Activated CD4-positive, alpha-beta T cell treated with anti-CD3 and anti-CD28 coated beads for 36 hours (primary cell): Measurements from ENCODE around the gene LAMA3. TPM values are rescaled to one million over a fixed set of nuclear protein-coding genes. Genes with fewer than 3 reads are reported as not detected.

Experiments
- ATAC-seq: fragments of 200-7000 bp; cut with Tn5 transposase; one replicate; pipeline ENCODE4 v1.10.0; 2021; ENCODE audit warnings: mild to moderate bottlenecking, moderate library complexity
- CTCF ChIA-PET: fragments of 350-600 bp; sonication (Branson Sonifier 250); formaldehyde crosslinking; loops from one replicate; lab custom pipeline; 2021; ENCODE audit warnings: antibody characterized with exemption; lab: Charles Lee
- POLR2A ChIA-PET: fragments of 350-600 bp; sonication (Branson Sonifier 250); formaldehyde crosslinking; loops from one replicate; lab custom pipeline; 2021; ENCODE audit warnings: antibody characterized with exemption, inconsistent platforms; lab: Charles Lee
- DNase-seq: peaks from one replicate; pipeline ENCODE4 v3.0.0-alpha.2; 2020
- H3K27ac Mint-ChIP-seq: one replicate; pipeline ENCODE4 v1.8.0; 2021; ENCODE audit warnings: mixed read lengths
- H3K27me3 Mint-ChIP-seq: one replicate; pipeline ENCODE4 v1.8.0; 2021; ENCODE audit warnings: mixed read lengths
- H3K36me3 Mint-ChIP-seq: one replicate; pipeline ENCODE4 v1.8.0; 2021; ENCODE audit warnings: low read depth, mixed read lengths
- H3K4me1 Mint-ChIP-seq: one replicate; pipeline ENCODE4 v1.8.0; 2021; ENCODE audit warnings: mixed read lengths
- H3K4me3 Mint-ChIP-seq: one replicate; pipeline ENCODE4 v1.8.0; 2021; ENCODE audit warnings: mild to moderate bottlenecking, moderate library complexity, mixed read lengths
- H3K9me3 Mint-ChIP-seq: one replicate; pipeline ENCODE4 v1.8.0; 2021; ENCODE audit warnings: low read depth, mixed read lengths
- intact Hi-C, 2 experiments: fragments of 100-400 bp; cut with DNase I in 1 of 2; cut with micrococcal nuclease in 1 of 2; formaldehyde crosslinking; loops; one replicate each; pipeline versions ENCODE4 v1.14.2 to v1.15.1; 2022 to 2024; cut with DNase I, micrococcal nuclease
- total RNA-seq, 2 experiments: library from RNA; stranded (reverse); gene quantifications; one replicate each; pipeline ENCODE4 v1.2.3, GENCODE V29; 2021

The LAMA3 gene
- total RNA-seq, 2 experiments from 2014 or later: 0.07 to 0.09 TPM

- ATAC-seq: no peak
- Mint-ChIP-seq H3K27ac (no peak overlapping the region), H3K4me3 (no peak overlapping the region)
These were observed 200.7 kb downstream of the LAMA3 start for GRCh38 chr18:23889907-23890306.

GRCh38 chr18:23890589-23890988 is 201.3 kb downstream of the LAMA3 start:
- peaks cover 5% of the 10 kb centered on the region for H3K4me1 Mint-ChIP-seq
- CTCF ChIA-PET: no interaction called here
- H3K9me3 Mint-ChIP-seq: no peaks in the 10 kb centered on the region
- no peak overlapping the region for H3K4me3 Mint-ChIP-seq
- DNase-seq: no peak
- no peak overlapping the region for H3K27ac Mint-ChIP-seq
- H3K27me3 Mint-ChIP-seq: no peaks in the 10 kb centered on the region
- H3K36me3 Mint-ChIP-seq: no peaks in the 10 kb centered on the region
- intact Hi-C loops: no loop called here
- ATAC-seq: no peak
- POLR2A ChIA-PET: no interaction called here

More at GRCh38 chr18:23889907-23890306, 200.7 kb downstream of the LAMA3 start:
- no peaks in the 10 kb centered on the region for H3K27me3 Mint-ChIP-seq
- intact Hi-C loops: loop anchor here in 1 of 2 experiments (5.0 kb wide), 1 partner anchor 157 kb away; no protein-coding TSS in a partner anchor
- ChIA-PET CTCF (interaction anchor here (0.7 kb wide), 1 partner anchor 49 kb away, joined by 3 read pairs; no protein-coding TSS in a partner anchor), POLR2A (no interaction called here)
- H3K9me3 Mint-ChIP-seq: no peaks in the 10 kb centered on the region
- DNase-seq: no peak
- H3K36me3 Mint-ChIP-seq: no peaks in the 10 kb centered on the region
- H3K4me1 Mint-ChIP-seq: peaks cover 11% of the 10 kb centered on the region

GRCh38 chr18:23893653-23894052 is 204.4 kb downstream of the LAMA3 start:
- DNase-seq: no peak

DNA sequence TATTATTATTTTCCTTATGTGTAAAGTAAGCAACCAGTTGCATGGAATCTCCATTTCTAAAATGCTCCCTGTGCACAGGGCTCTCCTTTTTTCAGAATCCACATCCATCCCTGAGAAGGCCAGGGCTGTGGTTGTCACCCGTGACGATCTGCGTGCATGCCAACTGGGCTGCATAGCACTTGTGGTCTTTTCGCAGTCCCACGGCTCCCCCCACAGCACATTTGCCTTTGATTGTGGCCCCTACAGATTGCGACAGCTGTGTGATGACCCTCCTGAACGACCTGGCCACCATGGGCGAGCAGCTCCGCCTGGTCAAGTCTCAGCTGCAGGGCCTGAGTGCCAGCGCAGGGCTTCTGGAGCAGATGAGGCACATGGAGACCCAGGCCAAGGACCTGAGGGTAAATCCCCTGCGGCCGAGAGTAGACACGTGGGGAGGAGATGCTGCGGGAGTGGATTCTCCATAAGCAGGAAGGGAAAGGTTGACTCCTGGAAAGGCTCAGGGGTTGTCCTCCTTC is 205.5 kb downstream of the LAMA3 start:
- ChIA-PET CTCF (no interaction called here), POLR2A (no interaction called here)
- intact Hi-C loops: no loop called here
- no peak overlapping the region for H3K4me3 Mint-ChIP-seq
- H3K36me3 Mint-ChIP-seq: no peaks in the 10 kb centered on the region
- no peaks in the 10 kb centered on the region for H3K9me3 Mint-ChIP-seq
- no peaks in the 10 kb centered on the region for H3K4me1 Mint-ChIP-seq
- DNase-seq (no peak), ATAC-seq (no peak)
- H3K27me3 Mint-ChIP-seq: no peaks in the 10 kb centered on the region
- H3K27ac Mint-ChIP-seq: no peak overlapping the region

More at GRCh38 chr18:23893653-23894052, 204.4 kb downstream of the LAMA3 start:
- Mint-ChIP-seq H3K9me3 (no peaks in the 10 kb centered on the region), H3K4me1 (no peaks in the 10 kb centered on the region), H3K27me3 (no peaks in the 10 kb centered on the region), H3K36me3 (no peaks in the 10 kb centered on the region), H3K4me3 (no peak overlapping the region), H3K27ac (no peak overlapping the region)
- POLR2A ChIA-PET: no interaction called here
- intact Hi-C loops: no loop called here
- no peak for ATAC-seq
- CTCF ChIA-PET: interaction anchor here (1.0 kb wide), 1 partner anchor 25 kb away, joined by 5 read pairs; no protein-coding TSS in a partner anchor

- H3K27ac Mint-ChIP-seq: no peak overlapping the region
- POLR2A ChIA-PET: no interaction called here
- H3K4me1 Mint-ChIP-seq: peaks cover 5% of the 10 kb centered on the region
- CTCF ChIA-PET: no interaction called here
- H3K4me3 Mint-ChIP-seq: no peak overlapping the region
- DNase-seq (no peak), ATAC-seq (no peak)
- no peaks in the 10 kb centered on the region for H3K36me3 Mint-ChIP-seq
- intact Hi-C loops: no loop called here
- H3K27me3 Mint-ChIP-seq: no peaks in the 10 kb centered on the region
- H3K9me3 Mint-ChIP-seq: no peaks in the 10 kb centered on the region
These were observed 208.0 kb downstream of the LAMA3 start for GRCh38 chr18:23897291-23897690.

DNA sequence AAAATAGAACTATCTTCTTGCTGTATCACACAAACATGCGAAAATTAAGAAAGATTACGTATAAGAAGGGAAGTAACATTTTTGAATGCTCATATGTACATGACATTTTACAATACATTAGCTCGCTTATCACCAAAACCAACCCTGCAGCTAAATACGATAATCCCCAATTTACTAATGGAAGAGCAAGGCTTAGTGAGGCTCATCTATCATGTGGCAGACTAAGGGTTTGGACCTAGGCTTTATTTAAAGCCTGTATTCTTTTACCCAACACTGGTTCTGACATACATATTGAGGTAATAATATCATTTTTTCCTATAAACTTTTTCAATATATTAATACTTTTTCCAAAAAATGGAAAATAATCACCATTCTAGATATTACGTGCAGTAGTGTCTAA is 208.5 kb downstream of the LAMA3 start:
- Mint-ChIP-seq H3K27ac (no peak overlapping the region), H3K9me3 (no peaks in the 10 kb centered on the region), H3K4me1 (peaks cover 5% of the 10 kb centered on the region), H3K27me3 (no peaks in the 10 kb centered on the region), H3K4me3 (no peak overlapping the region), H3K36me3 (no peaks in the 10 kb centered on the region)
- intact Hi-C loops: no loop called here
- no peak for DNase-seq
- POLR2A ChIA-PET: interaction anchor here (0.7 kb wide), 1 partner anchor 14 kb away, joined by 5 read pairs; no protein-coding TSS in a partner anchor
- no peak for ATAC-seq
- CTCF ChIA-PET: no interaction called here

GRCh38 chr18:23900994-23901393 is 211.7 kb downstream of the LAMA3 start:
- no peak for ATAC-seq

DNA sequence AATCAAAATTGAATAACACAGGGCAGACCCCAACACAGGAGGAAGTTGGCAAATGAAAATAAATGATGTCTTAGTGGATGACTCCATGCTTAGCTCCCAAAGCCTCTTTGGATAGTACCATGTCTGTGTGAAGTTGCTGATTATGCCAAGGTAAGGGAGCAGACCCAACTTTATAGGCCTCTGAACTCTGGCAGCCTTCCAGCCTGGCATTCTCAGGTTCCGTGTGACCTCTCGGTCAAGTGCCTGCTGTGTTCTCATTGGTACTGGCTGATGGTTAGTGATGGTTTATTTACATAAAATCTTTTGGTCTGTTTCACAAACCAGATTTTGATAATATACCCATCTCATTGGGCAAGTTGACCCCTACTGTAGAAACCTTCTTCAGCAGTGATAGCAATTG is 213.1 kb downstream of the LAMA3 start:
- no peak for DNase-seq
- ChIA-PET POLR2A (interaction anchor here (0.7 kb wide), 1 partner anchor 1499 kb away, joined by 3 read pairs; no protein-coding TSS in a partner anchor), CTCF (no interaction called here)
- intact Hi-C loops: no loop called here
- Mint-ChIP-seq H3K4me1 (peaks cover 5% of the 10 kb centered on the region), H3K27ac (no peak overlapping the region), H3K27me3 (no peaks in the 10 kb centered on the region), H3K36me3 (no peaks in the 10 kb centered on the region), H3K9me3 (no peaks in the 10 kb centered on the region), H3K4me3 (no peak overlapping the region)
- no peak for ATAC-seq

More at GRCh38 chr18:23900994-23901393, 211.7 kb downstream of the LAMA3 start:
- no peak overlapping the region for H3K4me3 Mint-ChIP-seq
- no peaks in the 10 kb centered on the region for H3K36me3 Mint-ChIP-seq
- no peak overlapping the region for H3K27ac Mint-ChIP-seq
- ChIA-PET CTCF (interaction anchor here (1.1 kb wide), 1 partner anchor 14 kb away, joined by 3 read pairs; no protein-coding TSS in a partner anchor), POLR2A (interaction anchor here (0.6 to 0.7 kb wide), 2 partner anchors 33 to 481 kb away, joined by 3 to 9 read pairs; no protein-coding TSS in a partner anchor)
- H3K4me1 Mint-ChIP-seq: peaks cover 5% of the 10 kb centered on the region
- H3K27me3 Mint-ChIP-seq: no peaks in the 10 kb centered on the region
- no peak for DNase-seq
- intact Hi-C loops: no loop called here
- no peaks in the 10 kb centered on the region for H3K9me3 Mint-ChIP-seq

GRCh38 chr18:23903971-23904370 is 214.7 kb downstream of the LAMA3 start:
- Mint-ChIP-seq H3K27me3 (no peaks in the 10 kb centered on the region), H3K4me1 (peaks cover 5% of the 10 kb centered on the region), H3K4me3 (no peak overlapping the region), H3K9me3 (no peaks in the 10 kb centered on the region), H3K27ac (no peak overlapping the region), H3K36me3 (no peaks in the 10 kb centered on the region)
- POLR2A ChIA-PET: no interaction called here
- intact Hi-C loops: no loop called here
- DNase-seq (no peak), ATAC-seq (no peak)
- CTCF ChIA-PET: interaction anchor here (1.2 kb wide), 1 partner anchor 12 kb away, joined by 3 read pairs; no protein-coding TSS in a partner anchor

GRCh38 chr18:23906658-23907057 is 217.4 kb downstream of the LAMA3 start:
- ChIA-PET POLR2A (interaction anchor here (0.5 kb wide), 1 partner anchor 44 kb away, joined by 3 read pairs; no protein-coding TSS in a partner anchor), CTCF (no interaction called here)
- no peaks in the 10 kb centered on the region for H3K4me1 Mint-ChIP-seq

GRCh38 chr18:23908827-23909226 is 219.6 kb downstream of the LAMA3 start:
- CTCF ChIA-PET: interaction anchor here (0.7 kb wide), 1 partner anchor 17 kb away, joined by 3 read pairs; no protein-coding TSS in a partner anchor
- H3K36me3 Mint-ChIP-seq: no peaks in the 10 kb centered on the region

More at GRCh38 chr18:23906658-23907057, 217.4 kb downstream of the LAMA3 start:
- Mint-ChIP-seq H3K27ac (no peak overlapping the region), H3K4me3 (no peak overlapping the region), H3K27me3 (no peaks in the 10 kb centered on the region), H3K9me3 (no peaks in the 10 kb centered on the region), H3K36me3 (no peaks in the 10 kb centered on the region)
- ATAC-seq (no peak), DNase-seq (no peak)
- intact Hi-C loops: no loop called here

DNA sequence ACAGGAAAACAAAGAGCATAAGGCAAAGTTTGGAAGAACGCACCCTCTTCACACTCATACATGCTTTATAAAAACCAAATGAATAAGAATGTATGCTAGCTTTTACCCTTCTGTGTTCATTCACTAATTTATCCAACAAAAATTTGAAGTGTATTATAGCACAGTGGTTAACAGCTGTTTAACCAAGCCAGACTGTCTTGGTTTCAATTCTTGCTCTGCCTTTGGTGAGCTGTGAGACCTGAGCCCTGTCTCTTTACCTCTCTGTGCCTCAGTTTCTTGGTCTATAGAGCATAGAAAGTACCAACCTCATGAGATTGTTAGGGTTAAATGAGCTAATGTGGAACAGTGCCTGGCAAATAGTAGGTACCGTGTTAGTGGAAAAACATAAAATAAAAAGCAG is 220.8 kb downstream of the LAMA3 start:
- Mint-ChIP-seq H3K4me3 (no peak overlapping the region), H3K9me3 (no peaks in the 10 kb centered on the region), H3K36me3 (no peaks in the 10 kb centered on the region), H3K27me3 (no peaks in the 10 kb centered on the region), H3K27ac (no peak overlapping the region), H3K4me1 (no peaks in the 10 kb centered on the region)
- intact Hi-C loops: loop anchor here in 1 of 2 experiments (10.0 kb wide), 2 partner anchors 175 to 285 kb away; no protein-coding TSS in a partner anchor
- no peak for DNase-seq
- ChIA-PET CTCF (interaction anchor here (1.4 kb wide), 1 partner anchor 9 kb away, joined by 5 read pairs; no protein-coding TSS in a partner anchor), POLR2A (no interaction called here)
- no peak for ATAC-seq

More at GRCh38 chr18:23908827-23909226, 219.6 kb downstream of the LAMA3 start:
- Mint-ChIP-seq H3K9me3 (no peaks in the 10 kb centered on the region), H3K4me3 (no peak overlapping the region), H3K27me3 (no peaks in the 10 kb centered on the region), H3K27ac (no peak overlapping the region), H3K4me1 (no peaks in the 10 kb centered on the region)
- intact Hi-C loops: no loop called here
- ATAC-seq (no peak), DNase-seq (no peak)
- POLR2A ChIA-PET: no interaction called here
